Measurements from ENCODE around the gene EHBP1L1. TPM values are rescaled to one million over a fixed set of nuclear protein-coding genes. Genes with fewer than 3 reads are reported as not detected.

Gene EHBP1L1
- total RNA-seq, 1 experiment from 2014 or later, result 19.6 TPM

GRCh38 chr11:65529475-65530156 is 46.2 kb upstream of the EHBP1L1 start:
- no TSS peak for BruUV-seq (replicated peaks)
- CTCF ChIA-PET, result interaction anchor here (0.7 to 2.0 kb wide), 2 partner anchors 11 to 22 kb away, joined by 3 to 5 read pairs; no protein-coding TSS in a partner anchor
- POLR2A ChIA-PET, result no interaction called here
- Histone ChIP-seq H3K4me1 (peaks cover 9% of the 10 kb centered on the region), H3K36me3 (ENCODE audit: control insufficient read depth, insufficient read depth, low read length) (peaks cover 15% of the 10 kb centered on the region), H3K4me3 (ENCODE audit: low read depth, low read length) (no peak overlapping the region), H3K27me3 (replicated peaks; ENCODE audit: control insufficient read depth, insufficient read depth, low read length) (no peaks in the 10 kb centered on the region), H3K9me3 (no peaks in the 10 kb centered on the region)
- Mint-ChIP-seq H3K27ac (ENCODE audit: unreplicated experiment) (no peak overlapping the region), H3K27me3 (ENCODE audit: insufficient read depth, unreplicated experiment) (no peaks in the 10 kb centered on the region), H3K4me3 (ENCODE audit: unreplicated experiment) (no peak overlapping the region), H3K9me3 (ENCODE audit: unreplicated experiment) (no peaks in the 10 kb centered on the region), H3K36me3 (ENCODE audit: insufficient read depth, unreplicated experiment) (peaks cover 67% of the 10 kb centered on the region), H3K4me1 (ENCODE audit: low read depth, unreplicated experiment) (peaks cover 8% of the 10 kb centered on the region)
- DNase-seq, result no peak
- intact Hi-C loops (cut with micrococcal nuclease; ENCODE audit: unreplicated experiment), result no loop called here
- TF ChIP-seq CTCF (IDR thresholded peaks at IDR 0.05; ENCODE audit: insufficient read depth in 1 of 2, low read depth in 1 of 2, low read length in 1 of 2, severe bottlenecking in 1 of 2, unreplicated experiment in 1 of 2), result no peak

- no TSS peak for BruUV-seq (replicated peaks)
- peaks cover 9% of the 10 kb centered on the region for H3K4me1 ChIP-seq
- intact Hi-C loops (cut with micrococcal nuclease; ENCODE audit: unreplicated experiment), result no loop called here
- peaks cover 15% of the 10 kb centered on the region for H3K36me3 ChIP-seq (ENCODE audit: control insufficient read depth, insufficient read depth, low read length)
- peak in 1 of 2 experiments; percentile 65 for TF ChIP-seq CTCF (IDR thresholded peaks at IDR 0.05; ENCODE audit: insufficient read depth in 1 of 2, low read depth in 1 of 2, low read length in 1 of 2, severe bottlenecking in 1 of 2, unreplicated experiment in 1 of 2)
- Mint-ChIP-seq H3K4me3 (ENCODE audit: unreplicated experiment) (no peak overlapping the region), H3K4me1 (ENCODE audit: low read depth, unreplicated experiment) (peaks cover 6% of the 10 kb centered on the region), H3K27ac (ENCODE audit: unreplicated experiment) (no peak overlapping the region), H3K36me3 (ENCODE audit: insufficient read depth, unreplicated experiment) (peaks cover 72% of the 10 kb centered on the region), H3K9me3 (ENCODE audit: unreplicated experiment) (no peaks in the 10 kb centered on the region), H3K27me3 (ENCODE audit: insufficient read depth, unreplicated experiment) (no peaks in the 10 kb centered on the region)
- no peak overlapping the region for H3K4me3 ChIP-seq (ENCODE audit: low read depth, low read length)
- no peaks in the 10 kb centered on the region for H3K9me3 ChIP-seq
- POLR2A ChIA-PET, result no interaction called here
- no peaks in the 10 kb centered on the region for H3K27me3 ChIP-seq (replicated peaks; ENCODE audit: control insufficient read depth, insufficient read depth, low read length)
- DNase-seq, result no peak
- CTCF ChIA-PET, result interaction anchor here (2.0 kb wide), 1 partner anchor 22 kb away, joined by 5 read pairs; no protein-coding TSS in a partner anchor
Observed at GRCh38 chr11:65530157-65530496, 45.7 kb upstream of the EHBP1L1 start.

- no peak overlapping the region for H3K4me3 ChIP-seq (ENCODE audit: low read depth, low read length)
- ChIA-PET POLR2A (no interaction called here), CTCF (no interaction called here)
- peaks cover 80% of the 10 kb centered on the region for H3K36me3 Mint-ChIP-seq (ENCODE audit: insufficient read depth, unreplicated experiment)
- no peaks in the 10 kb centered on the region for H3K27me3 Mint-ChIP-seq (ENCODE audit: insufficient read depth, unreplicated experiment)
- H3K27ac Mint-ChIP-seq (ENCODE audit: unreplicated experiment), result no peak overlapping the region
- H3K4me3 Mint-ChIP-seq (ENCODE audit: unreplicated experiment), result no peak overlapping the region
- H3K4me1 Mint-ChIP-seq (ENCODE audit: low read depth, unreplicated experiment), result peaks cover 6% of the 10 kb centered on the region
- no peaks in the 10 kb centered on the region for H3K9me3 ChIP-seq
- intact Hi-C loops (cut with micrococcal nuclease; ENCODE audit: unreplicated experiment), result no loop called here
- TF ChIP-seq CTCF (IDR thresholded peaks at IDR 0.05; ENCODE audit: insufficient read depth in 1 of 2, low read depth in 1 of 2, low read length in 1 of 2, severe bottlenecking in 1 of 2, unreplicated experiment in 1 of 2), result no peak
- no peaks in the 10 kb centered on the region for H3K4me1 ChIP-seq
- no TSS peak for BruUV-seq (replicated peaks)
- no peak for DNase-seq
- H3K27me3 ChIP-seq (replicated peaks; ENCODE audit: control insufficient read depth, insufficient read depth, low read length), result no peaks in the 10 kb centered on the region
- H3K9me3 Mint-ChIP-seq (ENCODE audit: unreplicated experiment), result no peaks in the 10 kb centered on the region
- H3K36me3 ChIP-seq (ENCODE audit: control insufficient read depth, insufficient read depth, low read length), result peaks cover 15% of the 10 kb centered on the region
Observed at GRCh38 chr11:65532388-65533064, 43.3 kb upstream of the EHBP1L1 start.
